NCI-H748 treated with DMSO at 0.1 percent for 48 hours (cell line): ENCODE data around the gene SHPK.

Experiments
- DNase-seq: peaks from one replicate; lab custom pipeline; 2025; lab: John Stamatoyannopoulos, UW

SHPK gene

DNA sequence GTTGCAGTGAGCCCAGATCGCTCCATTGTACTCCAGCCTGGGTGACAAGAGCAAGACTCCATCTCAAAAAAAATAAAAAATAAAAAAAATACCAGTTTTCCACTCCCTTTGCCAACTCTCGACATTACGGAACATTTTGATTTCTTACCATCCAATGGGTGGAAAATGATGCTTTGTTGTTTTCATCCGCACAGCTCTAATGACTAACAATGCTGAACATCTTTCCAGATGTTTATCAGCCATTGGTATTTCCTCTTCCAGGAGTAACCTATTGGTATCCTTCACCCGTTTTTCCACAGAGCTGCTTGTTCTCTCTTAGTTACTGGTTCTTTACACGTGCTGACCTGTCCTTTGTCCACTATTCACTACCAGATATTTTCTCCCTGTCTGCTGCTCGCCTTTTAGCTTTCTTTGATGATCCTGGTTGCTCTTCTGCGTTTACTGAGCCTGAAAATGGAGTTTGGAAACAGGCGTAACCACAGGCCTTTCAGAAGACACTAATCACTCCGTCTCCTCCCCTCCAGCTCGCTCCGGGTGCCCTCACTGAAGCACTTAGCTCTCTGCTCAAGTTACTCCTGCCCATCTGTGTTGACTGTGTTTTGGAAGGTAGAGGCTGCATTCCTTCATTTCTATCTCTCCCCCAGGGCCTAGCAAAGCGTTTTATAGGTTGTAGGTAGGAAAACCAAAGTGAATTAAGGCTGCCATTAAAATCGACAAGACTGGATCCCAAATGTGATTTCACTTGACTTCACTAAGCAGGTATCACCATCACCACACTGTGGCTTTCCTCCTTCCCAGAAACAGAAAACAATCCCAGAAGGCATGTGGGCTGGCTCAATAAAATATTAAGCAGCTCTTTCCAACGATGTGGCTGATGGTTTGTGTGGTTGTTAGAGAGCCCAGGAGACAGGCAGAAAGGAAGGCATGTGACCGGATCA, 8.9 kb downstream of the SHPK start:
- no peak for DNase-seq

DNA sequence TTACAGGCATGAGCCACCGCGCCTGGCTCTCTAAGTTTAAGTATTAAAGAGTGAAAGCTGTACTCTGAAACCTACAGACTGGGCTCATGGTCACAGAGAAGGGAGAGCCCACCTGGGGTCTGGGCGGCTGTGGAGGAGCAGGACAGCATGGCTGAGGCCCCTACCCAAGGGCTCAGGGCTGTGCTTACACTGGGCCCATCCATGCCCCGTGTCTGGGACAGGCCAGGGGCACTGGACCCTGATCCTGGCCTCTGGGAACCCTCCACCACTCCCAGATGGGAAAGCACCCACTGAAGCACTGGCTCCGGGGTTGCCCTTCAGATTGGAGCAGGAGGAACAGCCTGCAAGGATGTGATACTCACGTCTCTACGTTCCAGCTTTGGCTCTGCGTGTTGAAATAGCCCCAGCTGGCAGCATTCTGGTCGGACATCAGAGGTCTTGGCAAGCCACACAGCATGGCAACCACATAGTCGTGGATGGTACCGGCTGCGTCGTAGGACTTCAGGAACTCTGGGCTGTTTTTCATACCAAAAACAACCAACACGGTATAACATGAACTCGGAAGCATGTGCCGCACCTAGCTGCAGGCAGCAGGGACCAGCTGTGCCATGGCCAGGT, 13.0 kb downstream of the SHPK start:
- no peak for DNase-seq

GRCh38 chr17:3621146-3621720, 14.8 kb downstream of the SHPK start:
- no peak for DNase-seq

- DNase-seq, result no peak
Measured at GRCh38 chr17:3615160-3615870, 20.7 kb downstream of the SHPK start.

- no peak for DNase-seq
Measured at GRCh38 chr17:3613124-3613523, 22.9 kb downstream of the SHPK start.

- DNase-seq, result no peak
Measured at GRCh38 chr17:3610523-3610922, 25.5 kb downstream of the SHPK start.

GRCh38 chr17:3609689-3610088, 26.4 kb downstream of the SHPK start:
- no peak for DNase-seq

DNA sequence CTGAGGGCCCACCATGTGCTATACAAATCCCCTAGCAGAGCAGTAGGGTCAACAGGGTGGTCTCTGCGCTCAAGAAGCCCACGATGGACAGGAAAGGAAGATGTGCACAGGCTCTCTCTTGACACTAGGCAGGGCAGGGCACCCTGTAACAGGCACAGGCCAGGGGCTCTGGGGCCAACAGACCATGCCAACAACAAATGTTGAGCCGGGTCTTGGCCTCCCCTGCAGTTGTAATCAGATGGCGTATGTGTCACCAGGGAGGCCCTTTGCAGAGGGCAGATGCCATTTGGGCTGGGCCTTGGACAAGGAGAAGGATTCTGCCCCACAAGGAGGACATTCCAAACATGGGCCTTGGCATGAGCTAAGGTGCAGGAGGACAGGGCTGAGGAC, 32.2 kb downstream of the SHPK start:
- no peak for DNase-seq

GRCh38 chr17:3603119-3603869, 32.8 kb downstream of the SHPK start:
- no peak for DNase-seq

GRCh38 chr17:3602499-3602898, 33.6 kb downstream of the SHPK start:
- no peak for DNase-seq

- DNase-seq, result no peak
Measured at GRCh38 chr17:3600529-3601205, 35.4 kb downstream of the SHPK start.

- no peak for DNase-seq
Measured at GRCh38 chr17:3598078-3598477, 38.0 kb downstream of the SHPK start.

GRCh38 chr17:3596804-3597464, 39.1 kb downstream of the SHPK start:
- no peak for DNase-seq

- no peak for DNase-seq
Measured at GRCh38 chr17:3594976-3595375, 41.1 kb downstream of the SHPK start.

- DNase-seq, result no peak
Measured at GRCh38 chr17:3594051-3594800, 41.8 kb downstream of the SHPK start.

DNA sequence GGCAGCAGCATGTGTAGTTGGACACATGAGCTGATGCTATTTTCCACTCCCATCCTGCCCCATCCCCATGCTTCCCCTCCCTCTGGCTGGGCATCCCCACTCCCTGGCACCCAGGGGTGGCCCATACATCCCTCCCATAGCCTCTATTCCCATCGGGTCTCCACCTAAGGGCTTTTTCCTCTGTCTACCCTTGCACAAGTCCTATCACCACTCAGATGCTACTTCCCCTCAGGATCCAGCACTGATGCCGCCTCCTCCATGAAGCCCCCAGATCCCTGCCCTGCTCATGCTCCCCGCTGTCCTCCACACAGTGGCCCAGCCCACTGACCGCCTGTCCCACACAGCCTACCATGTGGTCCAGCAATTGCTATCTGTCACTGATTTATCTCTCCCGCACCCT, 42.7 kb downstream of the SHPK start:
- no peak for DNase-seq

GRCh38 chr17:3592216-3592860, 43.7 kb downstream of the SHPK start:
- no peak for DNase-seq

DNA sequence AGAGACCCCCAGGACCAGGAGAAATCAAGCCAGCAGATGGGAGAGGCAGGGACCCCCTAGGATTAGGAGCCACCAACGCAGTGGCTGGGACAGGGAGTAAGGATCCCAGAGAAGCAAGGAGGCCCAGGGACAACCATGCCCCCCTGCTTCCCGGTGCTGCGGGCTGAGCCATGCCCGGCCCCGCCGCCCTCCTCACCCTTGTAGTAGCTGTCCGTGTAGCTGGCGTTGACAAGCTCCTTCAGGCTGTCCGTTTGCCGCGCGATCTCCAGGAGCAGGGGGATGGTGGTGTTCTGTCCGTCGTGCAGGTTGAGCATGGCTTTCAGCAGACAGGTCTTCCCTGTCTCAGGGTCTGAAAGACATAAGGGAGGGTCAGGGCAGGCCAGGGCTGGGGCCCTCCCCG, 45.3 kb downstream of the SHPK start:
- no peak for DNase-seq

GRCh38 chr17:3590231-3590630, 45.8 kb downstream of the SHPK start:
- no peak for DNase-seq
